ENCODE results near the gene RNF5.
A peak's percentile ranks its signal among the peaks of the same experiment; 100 is the strongest.
"Not testable (repeated sequence)": the region's sequence is repeated elsewhere in the genome, so short reads cannot be mapped to it uniquely, and the experiment has no call there.

RNF5 gene, protein sequence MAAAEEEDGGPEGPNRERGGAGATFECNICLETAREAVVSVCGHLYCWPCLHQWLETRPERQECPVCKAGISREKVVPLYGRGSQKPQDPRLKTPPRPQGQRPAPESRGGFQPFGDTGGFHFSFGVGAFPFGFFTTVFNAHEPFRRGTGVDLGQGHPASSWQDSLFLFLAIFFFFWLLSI

DNA sequence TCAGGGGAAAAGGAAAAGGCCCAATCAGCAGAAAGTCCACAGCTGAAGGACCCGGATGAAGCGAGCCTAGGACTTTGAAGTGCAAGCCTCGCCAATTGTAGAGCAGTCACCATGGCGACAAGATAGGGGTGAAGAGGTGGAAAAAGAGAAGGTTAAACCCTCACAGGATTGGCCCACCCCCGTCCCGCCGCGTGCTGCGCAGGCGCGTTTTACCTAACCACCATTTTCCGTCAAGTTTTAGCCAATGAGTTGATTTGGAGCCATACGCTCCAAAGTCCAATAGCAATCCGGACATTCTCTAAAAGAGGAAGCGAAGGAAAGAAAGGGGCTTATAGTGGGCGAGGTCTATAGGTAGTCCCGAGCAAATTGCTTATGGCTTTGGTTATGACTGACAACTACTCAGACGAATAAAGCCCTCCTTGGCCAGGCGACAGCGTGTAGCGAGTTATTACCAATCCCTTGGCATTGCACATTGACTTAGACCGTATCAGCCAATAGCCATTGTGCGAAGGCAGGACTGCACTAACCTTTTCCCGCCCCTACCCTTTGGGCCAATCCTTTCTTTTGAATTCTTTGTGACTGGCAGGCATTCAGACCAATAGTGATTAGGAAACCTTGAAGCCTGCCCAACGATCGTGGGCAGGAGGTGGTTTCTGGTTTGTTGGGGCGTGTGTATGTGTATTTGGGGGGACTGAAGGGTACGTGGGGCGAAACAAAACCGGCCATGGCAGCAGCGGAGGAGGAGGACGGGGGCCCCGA is at the start of gene RNF5:
TSS of gene RNF5 (plus strand) at position 618 of the 759 bp plus-strand sequence. CDS start at position 725, 107 bp downstream.
- peak; percentile 86 to 89 for DNase-seq (ENCODE audit: low read depth in 2 of 2)

DNA sequence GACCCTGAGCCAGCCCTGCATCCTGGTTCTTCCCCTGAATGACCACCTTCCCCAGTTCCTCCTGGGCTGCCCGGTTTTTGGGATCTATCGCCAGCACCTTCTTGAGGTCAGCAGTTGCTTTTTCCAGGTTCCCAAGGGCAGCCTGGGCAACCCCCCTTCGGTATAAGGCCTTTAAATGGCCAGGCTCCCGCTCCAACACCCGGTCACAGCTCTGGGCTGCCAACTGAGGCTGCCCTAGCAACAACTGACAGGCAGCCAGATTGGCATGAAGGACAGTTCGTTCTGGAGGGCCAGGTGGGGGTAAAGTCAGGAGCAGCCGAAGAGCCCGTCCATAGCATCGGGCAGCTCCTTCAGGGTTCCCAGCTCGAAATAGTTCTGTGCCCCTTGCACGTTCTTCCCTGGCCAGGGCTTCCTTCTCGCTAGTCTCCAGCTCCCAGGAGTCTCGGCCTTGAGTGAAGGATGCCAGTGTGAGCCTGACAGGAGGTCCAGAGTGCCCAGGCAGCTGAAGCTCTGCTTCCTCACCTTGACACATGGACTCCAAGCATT is 49.4 kb upstream of the RNF5 start:
- DNase-seq (ENCODE audit: low read depth in 2 of 2): no peak

DNA sequence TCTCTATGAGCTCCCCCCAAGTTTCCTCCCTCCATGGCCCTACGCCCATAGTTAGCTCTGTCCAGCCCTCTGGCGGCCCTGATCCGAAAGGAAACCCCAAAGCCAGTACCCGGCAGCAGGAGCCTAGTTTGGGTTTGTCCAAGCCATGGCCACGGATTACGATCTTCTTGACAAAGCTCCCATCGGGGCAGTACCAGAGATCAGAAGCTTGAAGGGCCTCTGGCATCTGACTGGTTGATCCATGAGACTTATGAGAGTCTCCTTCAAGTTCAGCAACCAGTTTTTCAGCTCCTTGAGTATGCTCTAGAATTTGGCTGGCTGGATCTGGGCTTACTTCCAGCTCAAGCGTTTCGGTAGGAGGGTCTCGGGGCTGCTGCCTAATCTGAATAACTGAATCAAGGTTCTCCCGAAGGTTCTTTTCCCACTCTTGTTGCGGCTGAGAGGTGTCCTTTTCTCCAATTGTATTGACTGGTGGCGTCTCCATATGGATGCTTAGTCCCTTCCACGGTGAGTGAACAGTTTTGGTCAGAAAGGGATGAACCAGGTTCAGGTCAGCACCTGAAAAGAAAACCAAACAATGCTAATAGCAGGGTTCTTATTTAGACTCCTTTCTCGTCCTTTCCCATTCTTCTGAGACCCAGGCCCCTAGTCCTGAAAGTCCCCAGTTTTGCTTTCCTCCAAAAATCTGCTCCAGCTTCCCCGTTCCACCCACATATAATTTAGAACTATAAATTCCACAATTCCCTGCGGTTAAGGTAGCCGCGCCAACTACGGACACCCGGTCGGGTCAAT is 48.7 kb upstream of the RNF5 start:
- DNase-seq (ENCODE audit: low read depth in 2 of 2): no peak

DNA sequence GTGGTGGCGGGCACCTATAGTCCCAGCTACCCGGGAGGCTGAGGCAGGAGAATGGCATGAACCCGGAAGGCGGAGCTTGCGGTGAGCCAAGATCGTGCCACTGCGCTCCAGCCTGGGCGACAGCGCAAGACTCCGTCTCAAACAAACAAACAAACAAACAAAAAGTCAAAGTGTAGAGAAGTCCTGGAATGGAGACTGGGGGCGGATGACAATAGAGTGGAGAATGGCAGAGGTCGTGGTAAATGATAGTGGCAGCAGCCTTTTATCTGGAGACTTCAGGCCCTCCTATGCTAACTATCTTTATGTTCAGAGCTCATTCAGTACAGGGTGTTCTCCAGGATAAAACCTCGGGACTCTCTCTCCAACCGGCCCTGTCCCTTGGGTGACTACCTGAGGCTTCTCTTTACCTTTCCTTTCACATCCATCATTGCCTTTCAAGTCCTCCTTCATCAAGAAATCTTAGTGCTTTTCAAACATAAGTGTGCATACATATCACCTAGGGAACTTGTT is 46.7 kb upstream of the RNF5 start:
- DNase-seq (ENCODE audit: low read depth in 2 of 2): no peak

DNA sequence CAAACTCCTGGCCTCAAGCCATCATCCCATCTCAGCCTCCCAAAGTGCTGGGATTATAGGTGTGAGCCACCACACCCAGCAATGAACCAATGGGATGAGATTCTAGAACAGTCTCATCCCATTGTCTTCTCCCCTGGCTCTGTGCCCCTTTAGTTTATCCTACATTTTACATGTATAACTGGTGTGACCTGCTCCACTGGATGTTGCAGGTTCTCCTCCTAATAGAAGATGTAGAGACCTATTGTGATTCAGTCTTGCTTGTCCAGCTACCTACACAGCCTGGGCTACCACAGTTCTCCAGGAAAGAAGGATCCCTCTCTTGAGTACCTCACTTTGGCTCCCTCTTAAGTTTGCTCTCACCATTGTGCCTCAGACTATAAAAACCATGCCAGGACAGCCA is 46.1 kb upstream of the RNF5 start:
- no peak for DNase-seq (ENCODE audit: low read depth in 2 of 2)

DNA sequence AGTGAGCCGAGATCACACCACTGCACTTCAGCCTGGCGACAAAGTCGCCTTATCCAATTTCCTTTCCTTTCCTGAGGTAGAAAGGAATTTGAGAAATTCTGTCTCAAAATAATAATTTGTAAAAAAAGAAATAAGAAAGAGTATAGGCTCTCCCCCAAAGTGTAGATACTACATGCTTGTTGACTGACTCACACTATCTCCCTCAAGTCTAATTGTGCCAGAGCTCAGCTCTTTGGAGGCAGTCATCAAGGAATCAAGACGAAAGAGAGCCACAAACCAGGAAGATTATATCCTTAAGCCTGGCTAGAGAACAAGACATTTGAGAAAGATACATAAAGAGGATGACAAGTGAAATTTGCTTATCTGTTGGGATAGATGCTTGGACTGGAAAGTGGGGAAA is 44.4 kb upstream of the RNF5 start:
- DNase-seq (ENCODE audit: low read depth in 2 of 2): no peak

DNA sequence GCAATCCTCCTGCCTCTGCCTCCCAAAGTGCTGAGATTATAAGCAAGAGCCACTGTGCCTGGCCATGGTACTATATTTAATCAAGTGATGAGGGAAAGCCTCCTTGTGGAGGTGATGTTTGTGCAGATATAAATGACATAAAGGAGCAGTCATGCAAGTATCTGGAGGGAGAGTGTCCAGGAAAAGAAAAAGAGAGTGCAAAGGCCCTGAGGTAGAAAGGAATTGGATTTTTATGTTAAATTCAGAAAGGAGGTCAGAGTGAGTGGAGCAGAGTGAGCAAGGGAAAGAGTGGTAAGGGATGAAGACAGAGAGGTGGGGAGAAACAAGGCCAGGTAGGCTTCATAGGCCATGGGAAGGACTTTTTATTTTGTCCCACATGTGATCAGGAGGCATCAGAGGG is 40.8 kb upstream of the RNF5 start:
- no peak for DNase-seq (ENCODE audit: low read depth in 2 of 2)

DNA sequence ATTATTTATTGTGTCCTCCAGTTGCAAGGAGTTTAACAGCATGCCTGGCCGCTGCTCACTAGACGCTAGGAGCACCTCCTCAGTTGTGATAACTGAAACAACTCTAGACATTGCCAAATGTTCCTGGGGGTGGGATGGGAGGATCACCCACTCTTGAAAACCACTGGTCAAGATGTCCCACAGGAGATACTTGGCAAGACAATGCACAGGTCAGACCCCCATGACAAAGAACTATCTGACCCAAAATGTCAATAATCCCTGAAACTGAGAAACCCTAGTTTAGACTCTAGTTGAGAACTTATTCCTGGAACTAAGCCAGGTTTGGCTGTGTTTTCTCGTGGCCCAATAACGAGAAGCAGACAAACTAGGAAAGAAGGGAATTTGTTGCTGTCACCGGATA is 38.6 kb upstream of the RNF5 start:
- no peak for DNase-seq (ENCODE audit: low read depth in 2 of 2)

DNA sequence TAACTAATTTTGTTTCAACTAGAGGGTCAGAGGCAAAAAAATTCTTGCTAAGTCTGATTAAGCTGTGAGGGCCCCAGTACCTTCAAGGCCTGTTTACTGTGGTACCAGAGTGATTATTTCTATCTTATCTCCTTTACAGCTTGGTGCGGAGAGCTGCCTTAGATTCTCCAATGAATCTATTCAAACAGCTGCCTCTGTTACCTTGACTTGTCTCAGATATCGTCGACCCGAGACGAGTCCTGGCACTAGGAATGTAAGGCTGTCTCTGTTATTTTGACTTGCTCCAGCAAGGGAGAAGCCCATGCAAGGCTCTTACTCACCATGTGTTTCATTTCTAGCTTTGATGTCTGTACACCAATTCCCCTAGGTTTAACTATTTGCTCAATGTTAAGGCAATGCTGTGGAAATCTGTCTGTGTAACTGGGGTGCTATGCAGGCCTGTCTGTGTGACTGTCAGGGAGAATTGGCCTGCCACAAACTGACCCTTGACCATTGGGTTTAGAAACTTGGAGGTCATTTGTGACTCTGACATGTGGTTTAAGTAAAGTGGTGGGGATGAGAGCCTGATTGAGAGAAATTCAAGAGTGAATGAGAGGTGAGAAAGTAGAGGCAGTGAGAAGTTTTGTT is 37.7 kb upstream of the RNF5 start:
- no peak for DNase-seq (ENCODE audit: low read depth in 2 of 2)

DNA sequence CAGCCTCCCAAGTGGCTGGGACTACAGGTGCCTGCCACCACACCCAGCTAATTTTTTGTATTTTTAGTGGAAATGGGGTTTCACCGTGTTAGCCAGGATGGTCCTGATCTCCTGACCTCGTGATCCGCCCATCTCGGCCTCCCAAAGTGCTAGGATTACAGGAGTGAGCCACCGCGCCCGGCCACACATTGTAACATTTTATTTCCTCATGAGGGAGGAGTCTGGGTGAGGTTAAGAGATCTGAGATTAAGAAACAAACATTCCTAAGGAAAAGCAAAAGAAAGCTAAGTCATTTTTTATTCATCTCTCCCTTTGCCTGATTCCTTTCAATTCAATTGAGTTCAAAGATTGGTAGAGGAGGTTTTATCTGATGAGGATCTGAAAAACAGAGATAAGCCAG is 34.0 kb upstream of the RNF5 start:
- not testable (repeated sequence) for DNase-seq (ENCODE audit: low read depth in 2 of 2)

DNA sequence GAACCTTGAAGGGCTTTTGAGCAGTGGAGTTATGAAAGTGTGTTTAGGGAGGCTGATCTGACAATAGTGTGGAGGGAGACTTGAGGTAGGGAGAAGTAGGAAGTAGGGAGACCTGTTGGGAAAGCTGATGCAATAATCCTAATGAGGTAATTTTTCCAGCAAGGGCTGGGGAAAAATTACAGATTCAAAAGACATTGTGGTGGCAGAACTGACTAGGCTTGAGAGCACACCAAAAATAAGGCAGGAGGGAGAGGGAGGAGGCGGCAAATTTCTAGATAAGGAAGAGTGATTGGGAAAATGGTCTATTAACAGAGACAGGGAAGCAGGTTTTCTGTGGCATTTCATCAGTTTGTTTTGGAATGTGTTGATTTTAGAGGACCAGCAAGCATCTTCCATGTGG is 31.9 kb upstream of the RNF5 start:
- DNase-seq (ENCODE audit: low read depth in 2 of 2): no peak

DNA sequence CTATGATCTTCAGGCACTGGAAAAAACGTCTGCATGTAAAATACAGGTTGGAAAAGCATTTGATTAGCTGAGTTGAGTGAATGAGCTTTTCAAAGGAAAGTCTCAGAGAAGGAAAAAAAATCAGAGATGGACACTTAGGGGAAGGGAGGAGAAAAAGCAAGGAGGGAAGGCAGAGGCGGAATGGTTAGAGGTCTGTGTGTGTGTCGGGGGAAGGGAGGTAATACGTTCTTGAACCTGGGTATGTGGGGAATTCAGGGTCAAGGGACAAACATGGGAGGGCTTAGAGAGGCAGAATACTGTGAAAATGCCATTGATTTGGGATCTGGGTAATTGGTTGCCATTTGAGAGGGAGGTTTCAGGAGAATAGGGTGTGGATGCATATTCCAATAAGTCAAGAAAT is 31.5 kb upstream of the RNF5 start:
- no peak for DNase-seq (ENCODE audit: low read depth in 2 of 2)

DNA sequence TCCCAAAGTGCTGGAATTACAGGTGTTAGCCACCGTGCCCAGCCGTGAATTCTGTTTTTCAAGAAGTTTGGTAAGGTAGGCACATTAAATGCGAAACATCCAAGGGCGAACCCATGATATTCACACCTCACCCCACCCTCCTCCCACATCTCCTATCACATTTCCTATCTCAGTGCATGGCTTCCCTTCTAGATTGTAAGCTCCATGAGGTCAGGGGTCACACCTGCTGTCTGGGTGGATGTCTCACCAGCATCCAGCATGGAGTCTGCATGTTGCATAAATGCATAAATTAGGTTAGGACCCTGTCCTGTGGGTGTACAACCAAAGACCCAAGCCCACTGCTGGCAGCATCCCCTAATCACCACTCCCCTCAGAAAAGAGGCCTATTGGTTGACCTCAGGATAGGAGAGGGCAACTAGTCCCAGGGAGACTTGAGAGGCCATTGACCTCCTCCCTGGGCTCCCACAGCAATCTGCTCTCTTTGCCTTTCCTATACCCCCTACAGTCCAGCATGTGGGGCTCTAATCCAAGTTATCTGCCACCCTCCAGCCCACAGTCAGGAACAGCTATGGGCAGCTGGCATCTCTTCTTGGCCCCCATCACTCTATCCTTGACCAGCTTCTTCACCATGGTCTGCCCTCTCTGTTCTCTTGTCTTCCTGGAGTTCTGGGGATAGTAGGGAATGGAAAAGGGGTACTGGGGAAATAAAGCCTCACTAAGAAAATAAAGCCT is 30.6 kb upstream of the RNF5 start:
- no peak for DNase-seq (ENCODE audit: low read depth in 2 of 2)

DNA sequence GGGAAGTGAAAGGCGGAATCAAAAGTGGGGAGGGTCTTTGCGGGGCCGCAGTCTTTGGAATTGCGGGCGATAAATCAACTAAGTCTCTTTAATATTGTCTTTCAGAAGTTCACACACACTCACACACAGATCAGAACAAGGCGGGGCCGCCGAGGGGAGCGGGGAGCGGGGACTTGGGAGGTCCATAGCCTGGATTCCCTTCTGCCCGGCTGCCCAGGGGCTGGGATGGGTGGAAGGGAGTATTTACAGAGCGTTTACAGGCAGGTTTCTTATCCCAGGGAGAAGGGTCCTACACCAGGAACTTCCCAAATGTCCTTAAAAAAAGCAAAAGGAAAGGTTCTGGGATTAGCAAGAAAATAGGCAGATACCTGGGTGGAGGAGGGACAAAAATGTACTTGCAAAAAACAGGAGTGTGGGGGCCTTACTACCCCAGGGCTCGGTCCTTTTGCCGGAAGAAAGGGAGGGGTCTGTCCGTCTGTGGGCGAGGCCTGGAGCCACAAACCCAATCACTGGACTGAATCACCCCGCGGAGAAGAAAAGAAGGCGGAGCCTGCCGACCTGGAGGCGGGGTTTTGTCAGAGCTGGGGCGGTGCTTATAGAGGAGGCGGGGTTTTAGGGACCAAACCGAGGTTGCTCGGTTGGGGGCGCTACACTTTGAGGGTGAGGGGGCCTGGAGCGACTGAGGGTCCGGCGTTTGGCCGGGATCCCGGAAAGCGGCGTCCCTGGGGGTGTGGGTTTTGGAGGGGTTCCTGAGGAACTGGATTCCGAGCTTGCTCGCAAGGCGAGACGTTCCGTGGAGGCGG is 29.7 kb upstream of the RNF5 start:
- DNase-seq (ENCODE audit: low read depth in 2 of 2): peak; percentile 38 to 58

DNA sequence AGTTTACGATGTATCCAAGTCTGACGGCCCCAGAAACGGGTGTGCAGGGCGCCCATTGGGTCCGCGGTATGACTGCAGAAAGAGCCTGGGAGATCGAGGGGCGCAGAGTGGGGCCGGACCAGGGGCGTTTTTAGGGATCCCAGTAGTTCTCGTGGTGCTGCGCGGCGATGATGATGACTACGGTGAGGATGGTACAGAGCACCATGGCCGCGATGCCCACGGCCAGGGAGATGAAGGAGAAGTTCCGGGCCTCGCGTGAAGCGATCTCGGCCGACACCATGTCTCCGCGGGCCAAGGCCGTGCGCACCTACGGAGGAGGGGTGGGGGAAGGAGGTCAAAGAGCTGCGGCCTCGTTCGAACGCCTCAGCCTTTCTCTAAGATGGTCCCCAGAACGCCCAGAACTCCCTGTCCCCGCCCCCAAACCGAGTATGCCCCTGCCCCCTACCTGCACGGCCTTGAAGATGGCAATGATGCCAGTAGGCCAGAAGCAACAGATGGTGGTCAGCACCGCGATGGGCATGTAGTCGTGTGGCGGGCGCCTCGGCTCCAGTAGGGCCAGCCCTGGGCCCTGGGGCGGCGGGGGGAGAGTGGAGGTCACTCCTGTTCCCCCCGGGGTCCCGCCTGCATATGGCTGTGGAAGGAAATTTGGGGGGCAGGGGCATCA is 29.0 kb upstream of the RNF5 start:
- no peak for DNase-seq (ENCODE audit: low read depth in 2 of 2)

DNA sequence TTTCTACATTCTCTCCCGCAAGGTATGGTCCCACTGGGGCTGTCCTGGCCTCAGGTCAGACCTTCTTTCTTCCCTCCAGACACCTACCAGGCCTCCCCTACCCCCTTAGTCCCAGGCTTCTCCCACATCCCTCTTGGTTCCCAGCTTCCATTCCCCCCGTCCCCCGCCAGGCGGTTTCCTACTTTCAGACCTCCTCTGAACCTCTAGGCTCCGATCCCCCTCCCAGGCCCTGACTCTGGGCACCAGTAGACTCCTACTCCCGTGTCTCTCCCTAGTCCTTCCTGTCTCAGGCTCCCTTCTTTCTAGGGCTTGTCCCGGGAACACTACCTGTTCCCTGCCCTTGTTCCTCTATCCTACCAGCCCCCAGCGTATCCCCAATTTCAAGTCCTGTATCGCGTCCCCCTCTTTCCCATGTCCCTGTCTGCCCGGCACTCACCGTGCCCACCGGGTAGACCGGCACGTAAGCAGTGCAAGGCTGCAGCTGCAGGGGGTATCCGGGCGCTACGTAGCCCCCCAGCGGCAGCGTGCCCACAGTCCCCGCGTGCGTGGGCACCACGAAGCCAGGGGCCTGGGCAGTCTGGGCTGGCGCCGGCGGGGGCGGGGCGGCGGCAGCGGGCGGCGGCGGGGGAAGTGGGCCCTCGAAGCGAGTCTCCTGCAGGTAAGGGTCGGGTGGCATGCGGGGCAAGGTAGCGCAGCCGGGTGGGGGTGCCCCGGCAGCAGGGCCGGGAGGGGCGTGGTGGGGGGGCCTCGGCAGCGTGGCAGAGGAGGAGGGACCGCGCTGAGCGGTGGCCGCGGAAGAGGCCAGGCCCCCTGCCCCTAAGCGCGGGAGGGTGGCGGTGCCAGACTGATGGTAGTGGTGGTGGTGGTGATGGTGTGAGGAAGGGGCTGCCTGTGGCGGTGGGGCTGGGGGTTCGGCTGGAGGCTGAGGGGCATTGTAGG is 28.0 kb upstream of the RNF5 start:
- DNase-seq (ENCODE audit: low read depth in 2 of 2): no peak

DNA sequence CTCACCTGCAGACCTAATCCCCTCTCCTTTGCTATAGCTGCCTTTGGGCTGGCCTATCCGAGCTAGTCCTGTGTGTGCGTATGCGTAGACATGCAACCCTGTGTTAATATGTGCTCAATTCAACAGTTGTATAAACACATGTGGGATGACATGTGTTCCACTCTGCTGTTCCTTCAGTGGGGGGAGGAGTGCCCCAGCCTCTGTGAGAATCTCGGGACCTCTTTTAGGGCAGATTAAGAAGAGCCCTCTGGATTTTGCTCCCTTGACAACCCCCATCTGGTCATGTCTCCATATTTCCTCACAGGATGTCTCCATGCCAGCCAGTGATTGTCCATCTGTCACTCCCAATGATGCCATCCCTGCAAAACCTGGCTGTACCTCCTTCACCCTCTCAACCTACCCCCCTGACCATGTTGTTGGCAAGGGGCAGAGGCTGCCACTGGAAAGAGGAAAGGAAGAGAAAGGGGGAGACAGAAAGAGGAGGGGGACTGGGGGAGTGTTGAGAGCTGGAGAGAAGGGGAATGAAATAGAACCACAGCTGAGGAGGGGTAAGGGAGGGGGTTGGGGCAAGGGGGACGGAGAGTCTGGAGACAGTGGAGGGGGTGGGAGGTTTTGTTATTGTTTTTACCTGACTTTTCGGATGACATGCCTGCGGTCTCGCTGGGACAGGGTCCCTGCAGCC is 26.9 kb upstream of the RNF5 start:
- DNase-seq (ENCODE audit: low read depth in 2 of 2): no peak

Measured in stimulated activated CD8-positive, alpha-beta memory T cell treated with anti-CD3 and anti-CD28 coated beads, Interleukin-15, amount 100 ng/mL, for 48 hours (primary cell).